HCT116 (cell line): ENCODE data around the gene ELF2. TPM values are rescaled to one million over a fixed set of nuclear protein-coding genes. Genes with fewer than 3 reads are reported as not detected.
A peak's percentile ranks its signal among the peaks of the same experiment; 100 is the strongest.

Experiments
- ATAC-seq: fragments of 200-7000 bp; cut with Tn5 transposase; 2 replicates; pipeline ENCODE4 v1.9.1; 2020; ENCODE audit warnings: mild to moderate bottlenecking, moderate library complexity
- BruUV-seq: library from RNA; stranded (reverse); fragments of 400-500 nt; replicated peaks from 2 replicates; lab custom pipeline; 2021; lab: Mats Ljungman, UMichigan
- CTCF ChIA-PET: fragments of 300-600 bp; sonication (Branson Sonifier 250); formaldehyde crosslinking; loops from one replicate; lab custom pipeline; 2021; ENCODE audit warnings: antibody characterized with exemption; lab: Charles Lee
- POLR2A ChIA-PET: fragments of 300-600, 350-600 bp; sonication (Branson Sonifier 250); formaldehyde crosslinking; loops from one replicate; lab custom pipeline; 2021; ENCODE audit warnings: antibody characterized with exemption; lab: Charles Lee
- RAD21 ChIA-PET, 2 experiments: fragments of 300-600 bp; sonication (Branson Sonifier 250); formaldehyde crosslinking; loops; one replicate each; lab custom pipeline; 2023; ENCODE audit warnings: low total read pairs in 2 of 2; ENCODE audit not compliant: uncharacterized antibody in 2 of 2, unreplicated experiment in 2 of 2, low non-redundant PET in 1 of 2; lab: Charles Lee
- DNase-seq: peaks from one replicate; pipeline ENCODE4 v3.0.0-alpha.2; 2010; ENCODE audit warnings: low read depth, low spot score
- H2AFZ ChIP-seq: fragments of 200-600 bp; shearing (Covaris generic), sonication (generic); 2 replicates; pipeline ENCODE4 v1.6.1; 2017; ENCODE audit warnings: low read depth, mixed run types, mixed read lengths, antibody characterized with exemption, low read length; ENCODE audit not compliant: poor library complexity, severe bottlenecking
- H3K27ac ChIP-seq: 2 replicates; pipeline ENCODE4 v1.5.1; 2012; ENCODE audit warnings: low read depth, low read length
- H3K27me3 ChIP-seq: fragments of 200-600 bp; sonication (generic); 2 replicates; pipeline ENCODE4 v1.6.1; 2016; ENCODE audit warnings: mixed run types, low read length, mixed read lengths; ENCODE audit not compliant: insufficient read depth
- H3K36me3 ChIP-seq, 2 experiments: fragments of 200-500 bp in 1 of 2; fragments of 200-600 bp in 1 of 2; sonication (Bioruptor generic) in 1 of 2; sonication (generic) in 1 of 2; 2 replicates each; pipeline versions ENCODE4 v1.5.1 to v1.6.1; 2014 to 2016; ENCODE audit warnings: low read length in 2 of 2, inconsistent platforms in 1 of 2, mixed read lengths in 1 of 2, mixed run types in 1 of 2; ENCODE audit not compliant: insufficient read depth in 2 of 2, control insufficient read depth in 1 of 2
- H3K4me1 ChIP-seq, 2 experiments: fragments of 200-600 bp in 1 of 2; sonication (generic) in 1 of 2; 2 replicates each; pipeline versions ENCODE4 v1.5.1 to v1.6.1; 2012 to 2017; ENCODE audit warnings: low read length in 2 of 2, inconsistent platforms in 1 of 2, mild to moderate bottlenecking in 1 of 2, mixed read lengths in 1 of 2, mixed run types in 1 of 2, moderate library complexity in 1 of 2; ENCODE audit not compliant: insufficient read depth in 2 of 2, control insufficient read depth in 1 of 2
- H3K4me2 ChIP-seq: fragments of 200-600 bp; sonication (generic); 2 replicates; pipeline ENCODE4 v1.6.1; 2017; ENCODE audit warnings: mixed run types, low read length, mixed read lengths
- H3K4me3 ChIP-seq, 2 experiments: fragments of 200-600 bp in 1 of 2; sonication (generic) in 1 of 2; replicated peaks in 1 of 2; 2 replicates each; pipeline ENCODE4 v1.5.1; 2011 to 2016; ENCODE audit warnings: low read length in 2 of 2, control low read depth in 1 of 2, low read depth in 1 of 2, mild to moderate bottlenecking in 1 of 2, mixed read lengths in 1 of 2, mixed run types in 1 of 2
- H3K79me2 ChIP-seq: fragments of 200-600 bp; sonication (generic); 2 replicates; pipeline ENCODE4 v1.6.1; 2017; ENCODE audit warnings: mild to moderate bottlenecking, mixed run types, low read length, moderate library complexity, mixed read lengths; ENCODE audit not compliant: insufficient read depth
- H3K9ac ChIP-seq: fragments of 200-600 bp; sonication (generic); 2 replicates; pipeline ENCODE4 v1.6.1; 2016; ENCODE audit warnings: low read length, mixed read lengths
- H3K9me2 ChIP-seq: fragments of 200-600 bp; sonication (generic), shearing (Covaris generic); 2 replicates; pipeline ENCODE4 v1.6.1; 2017; ENCODE audit warnings: mixed run types, mild to moderate bottlenecking, moderate library complexity; ENCODE audit not compliant: insufficient read depth
- H3K9me3 ChIP-seq, 2 experiments: fragments of 200-500 bp in 1 of 2; fragments of 200-600 bp in 1 of 2; sonication (Bioruptor generic) in 1 of 2; sonication (generic) in 1 of 2; 2 replicates each; pipeline ENCODE4 v1.6.1; 2014 to 2017; ENCODE audit warnings: low read length in 2 of 2, mixed read lengths in 2 of 2, inconsistent platforms in 1 of 2, low read depth in 1 of 2, mild to moderate bottlenecking in 1 of 2, mixed run types in 1 of 2, moderate library complexity in 1 of 2; ENCODE audit not compliant: control insufficient read depth in 1 of 2, insufficient read depth in 1 of 2
- H4K20me1 ChIP-seq: fragments of 200-600 bp; sonication (generic), shearing (Covaris generic); 2 replicates; pipeline ENCODE4 v1.6.1; 2017; ENCODE audit warnings: mixed run types, mild to moderate bottlenecking, moderate library complexity; ENCODE audit not compliant: insufficient read depth
- CBX3 ChIP-seq: IDR thresholded peaks from 2 replicates; pipeline ENCODE4 v1.6.1; 2012; ENCODE audit warnings: low read depth
- CEBPB ChIP-seq: IDR thresholded peaks from 2 replicates; pipeline ENCODE4 v1.6.1; 2012; ENCODE audit warnings: low read depth
- EGR1 ChIP-seq: IDR thresholded peaks from 2 replicates; pipeline ENCODE4 v1.6.1; 2012; ENCODE audit warnings: low read depth
- EZH2 ChIP-seq: fragments of 200-600 bp; sonication (generic); IDR thresholded peaks from 2 replicates; pipeline ENCODE4 v1.6.1; 2017; ENCODE audit warnings: antibody characterized with exemption, mixed run types
- EZH2phosphoT487 ChIP-seq: fragments of 200-600 bp; IDR thresholded peaks from 2 replicates; pipeline ENCODE4 v1.6.1; 2018; ENCODE audit warnings: antibody characterized with exemption, borderline replicate concordance
- FOSL1 ChIP-seq: IDR thresholded peaks from 2 replicates; pipeline ENCODE4 v1.6.1; 2012; ENCODE audit warnings: low read depth
- JUND ChIP-seq: IDR thresholded peaks from 2 replicates; pipeline ENCODE4 v1.6.1; 2012
- POLR2AphosphoS5 ChIP-seq: IDR thresholded peaks from 2 replicates; pipeline ENCODE4 v1.6.1; 2011; ENCODE audit warnings: mild to moderate bottlenecking, low read depth, low read length, moderate library complexity
- SIN3A ChIP-seq: IDR thresholded peaks from 2 replicates; pipeline ENCODE4 v1.6.1; 2012; ENCODE audit warnings: low read depth
- SP1 ChIP-seq: IDR thresholded peaks from 2 replicates; pipeline ENCODE4 v1.6.1; 2012; ENCODE audit warnings: low read depth
- SRF ChIP-seq: IDR thresholded peaks from 2 replicates; pipeline ENCODE4 v1.6.1; 2012; ENCODE audit warnings: low read depth
- TCF7L2 ChIP-seq: IDR thresholded peaks from 2 replicates; pipeline ENCODE4 v1.7.0; 2011; ENCODE audit warnings: borderline replicate concordance, inconsistent platforms; ENCODE audit not compliant: insufficient read depth, insufficient read length; ENCODE audit errors: extremely low read depth
- YY1 ChIP-seq: IDR thresholded peaks from 2 replicates; pipeline ENCODE4 v1.6.1; 2011; ENCODE audit warnings: low read length, low read depth, moderate library complexity, mild to moderate bottlenecking; ENCODE audit not compliant: insufficient replicate concordance; ENCODE audit errors: extremely low read depth
- ZFX ChIP-seq: fragments of 450-650 bp; IDR thresholded peaks from 2 replicates; pipeline ENCODE4 v1.6.1; 2017
- ZNF274 ChIP-seq: fragments of 200-500 bp; sonication (Bioruptor generic); IDR thresholded peaks from 2 replicates; pipeline ENCODE4 v1.6.1; 2014; ENCODE audit warnings: mild to moderate bottlenecking, low read depth, low read length, inconsistent platforms
- intact Hi-C: fragments of 100-400 bp; cut with micrococcal nuclease; formaldehyde crosslinking; loops from 2 replicates; pipeline ENCODE4 v1.10.0; 2022
- total RNA-seq: library from RNA; stranded (reverse); gene quantifications from one replicate; pipeline ENCODE4 v1.2.1, GENCODE V29; 2021; ENCODE audit not compliant: unreplicated experiment
- TF ChIP-seq, protein P1 (sequence below): IDR thresholded peaks from 2 replicates; pipeline ENCODE4 v1.6.1; 2012
- TF ChIP-seq, protein P2 (sequence below): IDR thresholded peaks from 2 replicates; pipeline ENCODE4 v1.6.1; 2011; ENCODE audit warnings: mild to moderate bottlenecking, low read length, moderate library complexity; ENCODE audit not compliant: insufficient replicate concordance; ENCODE audit errors: extremely low read depth
- TF ChIP-seq, protein P3 (sequence below): IDR thresholded peaks from 2 replicates; pipeline ENCODE4 v1.6.1; 2012
- TF ChIP-seq, protein P4 (sequence below): IDR thresholded peaks from 2 replicates; pipeline ENCODE4 v1.6.1; 2012; ENCODE audit warnings: low read depth

The ELF2 gene
- total RNA-seq, 1 experiment from 2014 or later, result 28.2 TPM

DNA sequence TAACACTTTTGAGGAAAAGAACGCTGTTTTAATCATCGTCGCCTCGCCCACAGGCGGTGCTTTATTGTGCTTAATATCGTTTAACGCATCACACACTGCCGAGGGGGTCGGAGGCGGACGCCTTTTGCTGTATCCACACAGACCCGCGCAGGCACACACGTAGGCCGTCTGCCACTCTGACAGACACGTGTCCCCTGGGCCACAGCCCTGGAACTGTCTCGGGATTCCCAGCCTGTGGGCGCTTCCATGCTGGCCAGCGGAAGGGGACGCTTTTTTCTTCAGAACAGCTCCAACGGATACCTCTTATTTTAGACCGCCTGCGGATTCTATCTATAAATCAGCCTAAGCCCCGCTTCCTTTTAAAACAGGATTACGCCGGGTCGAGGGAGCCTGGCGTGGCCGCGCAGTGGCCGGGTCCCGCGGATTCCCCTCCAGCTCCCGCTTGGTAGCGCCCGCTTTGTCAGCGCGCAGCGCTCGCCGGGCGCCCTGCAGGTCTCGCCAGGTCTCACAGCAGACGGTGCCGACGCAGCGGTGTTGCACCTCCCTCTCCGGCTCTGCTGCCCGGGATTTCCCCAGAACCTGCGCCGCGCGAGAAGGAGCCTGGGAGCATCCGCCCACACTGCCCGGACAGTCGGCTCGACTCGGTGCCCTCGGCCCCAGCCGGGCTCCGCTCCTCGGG, 161.6 kb downstream of the ELF2 start, which contains the start of gene NOCT:
NOCT (plus strand) TSS at position 513 of the 679 bp plus-strand sequence. CDS start 201 bp downstream, outside the sequence.
- BruUV-seq, result no TSS peak
- H3K4me3 ChIP-seq, result peak within 1 kb of the TSS; percentile 88 to 93
- intact Hi-C loops, result loop anchor here (2.0 to 5.0 kb wide), 3 partner anchors 67 to 287 kb away; partner anchors contain the start of genes ELF2, NAA15 and NDUFC1
- H3K4me2 ChIP-seq, result peak within 1 kb of the TSS; percentile 81
- peaks cover 3 to 17% of the 10 kb centered on the region in 2 experiments; a peak in 1 of 4 replicates for H3K36me3 ChIP-seq
- ChIA-PET POLR2A (interaction anchor here (0.6 to 1.4 kb wide), 8 partner anchors 8 to 773 kb away, joined by 3 to 6 read pairs (median 3); partner anchors contain the start of genes ELF2, NAA15 and SLC7A11), RAD21 (interaction anchor here in 1 of 2 experiments (0.6 kb wide), 1 partner anchor 94 kb away, joined by 4 read pairs; no protein-coding TSS in a partner anchor), CTCF (interaction anchor here (1.5 to 2.1 kb wide), 2 partner anchors 15 to 77 kb away, joined by 4 to 16 read pairs; no protein-coding TSS in a partner anchor)
- peak within 1 kb of the TSS; percentile 82 for H3K27ac ChIP-seq
- H3K9me3 ChIP-seq, result no peaks in the 10 kb centered on the region
- H3K27me3 ChIP-seq, result no peaks in the 10 kb centered on the region
- peaks cover 20 to 49% of the 10 kb centered on the region in 2 experiments for H3K4me1 ChIP-seq
- H3K9ac ChIP-seq, result peak within 1 kb of the TSS; percentile 90
- H3K79me2 ChIP-seq, result peaks cover 47% of the 10 kb centered on the region
- peak; percentile 82 for DNase-seq
- peak within 1 kb of the TSS; percentile 0 for H2AFZ ChIP-seq
- H3K9me2 ChIP-seq, result no peaks in the 10 kb centered on the region
- H4K20me1 ChIP-seq, result peaks cover 7% of the 10 kb centered on the region; the same call in 1 of the 2 replicates
- ATAC-seq, result peak; percentile 87
- TF ChIP-seq JUND (peak; percentile 90), EZH2phosphoT487 (no peak), ZNF274 (no peak), CEBPB (no peak), YY1 (peak; percentile 69), FOSL1 (peak; percentile 41), CBX3 (no peak), TCF7L2 (peak; percentile 68), EGR1 (peak; percentile 79), SP1 (peak; percentile 76), POLR2AphosphoS5 (peak; percentile 99), SIN3A (peak; percentile 98), ZFX (no peak), SRF (no peak), EZH2 (no peak)
- TF ChIP-seq, protein P1, sequence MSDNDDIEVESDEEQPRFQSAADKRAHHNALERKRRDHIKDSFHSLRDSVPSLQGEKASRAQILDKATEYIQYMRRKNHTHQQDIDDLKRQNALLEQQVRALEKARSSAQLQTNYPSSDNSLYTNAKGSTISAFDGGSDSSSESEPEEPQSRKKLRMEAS, result peak; percentile 98
- TF ChIP-seq, protein P2, sequence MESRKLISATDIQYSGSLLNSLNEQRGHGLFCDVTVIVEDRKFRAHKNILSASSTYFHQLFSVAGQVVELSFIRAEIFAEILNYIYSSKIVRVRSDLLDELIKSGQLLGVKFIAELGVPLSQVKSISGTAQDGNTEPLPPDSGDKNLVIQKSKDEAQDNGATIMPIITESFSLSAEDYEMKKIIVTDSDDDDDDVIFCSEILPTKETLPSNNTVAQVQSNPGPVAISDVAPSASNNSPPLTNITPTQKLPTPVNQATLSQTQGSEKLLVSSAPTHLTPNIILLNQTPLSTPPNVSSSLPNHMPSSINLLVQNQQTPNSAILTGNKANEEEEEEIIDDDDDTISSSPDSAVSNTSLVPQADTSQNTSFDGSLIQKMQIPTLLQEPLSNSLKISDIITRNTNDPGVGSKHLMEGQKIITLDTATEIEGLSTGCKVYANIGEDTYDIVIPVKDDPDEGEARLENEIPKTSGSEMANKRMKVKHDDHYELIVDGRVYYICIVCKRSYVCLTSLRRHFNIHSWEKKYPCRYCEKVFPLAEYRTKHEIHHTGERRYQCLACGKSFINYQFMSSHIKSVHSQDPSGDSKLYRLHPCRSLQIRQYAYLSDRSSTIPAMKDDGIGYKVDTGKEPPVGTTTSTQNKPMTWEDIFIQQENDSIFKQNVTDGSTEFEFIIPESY, result peak; percentile 72
- TF ChIP-seq, protein P3, sequence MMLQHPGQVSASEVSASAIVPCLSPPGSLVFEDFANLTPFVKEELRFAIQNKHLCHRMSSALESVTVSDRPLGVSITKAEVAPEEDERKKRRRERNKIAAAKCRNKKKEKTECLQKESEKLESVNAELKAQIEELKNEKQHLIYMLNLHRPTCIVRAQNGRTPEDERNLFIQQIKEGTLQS, result no peak
- TF ChIP-seq, protein P4, sequence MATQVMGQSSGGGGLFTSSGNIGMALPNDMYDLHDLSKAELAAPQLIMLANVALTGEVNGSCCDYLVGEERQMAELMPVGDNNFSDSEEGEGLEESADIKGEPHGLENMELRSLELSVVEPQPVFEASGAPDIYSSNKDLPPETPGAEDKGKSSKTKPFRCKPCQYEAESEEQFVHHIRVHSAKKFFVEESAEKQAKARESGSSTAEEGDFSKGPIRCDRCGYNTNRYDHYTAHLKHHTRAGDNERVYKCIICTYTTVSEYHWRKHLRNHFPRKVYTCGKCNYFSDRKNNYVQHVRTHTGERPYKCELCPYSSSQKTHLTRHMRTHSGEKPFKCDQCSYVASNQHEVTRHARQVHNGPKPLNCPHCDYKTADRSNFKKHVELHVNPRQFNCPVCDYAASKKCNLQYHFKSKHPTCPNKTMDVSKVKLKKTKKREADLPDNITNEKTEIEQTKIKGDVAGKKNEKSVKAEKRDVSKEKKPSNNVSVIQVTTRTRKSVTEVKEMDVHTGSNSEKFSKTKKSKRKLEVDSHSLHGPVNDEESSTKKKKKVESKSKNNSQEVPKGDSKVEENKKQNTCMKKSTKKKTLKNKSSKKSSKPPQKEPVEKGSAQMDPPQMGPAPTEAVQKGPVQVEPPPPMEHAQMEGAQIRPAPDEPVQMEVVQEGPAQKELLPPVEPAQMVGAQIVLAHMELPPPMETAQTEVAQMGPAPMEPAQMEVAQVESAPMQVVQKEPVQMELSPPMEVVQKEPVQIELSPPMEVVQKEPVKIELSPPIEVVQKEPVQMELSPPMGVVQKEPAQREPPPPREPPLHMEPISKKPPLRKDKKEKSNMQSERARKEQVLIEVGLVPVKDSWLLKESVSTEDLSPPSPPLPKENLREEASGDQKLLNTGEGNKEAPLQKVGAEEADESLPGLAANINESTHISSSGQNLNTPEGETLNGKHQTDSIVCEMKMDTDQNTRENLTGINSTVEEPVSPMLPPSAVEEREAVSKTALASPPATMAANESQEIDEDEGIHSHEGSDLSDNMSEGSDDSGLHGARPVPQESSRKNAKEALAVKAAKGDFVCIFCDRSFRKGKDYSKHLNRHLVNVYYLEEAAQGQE, result no peak
